ENCODE results near the gene RAB11FIP5.
"Not testable (repeated sequence)": the region's sequence is repeated elsewhere in the genome, so short reads cannot be mapped to it uniquely, and the experiment has no call there.

The RAB11FIP5 gene
- total RNA-seq: 9.8 to 18.2 (median 13.8) reads per million in 4 donors

- DNase-seq: peak; percentile 70 to 79 (median 76)
These were observed at the start of gene RAB11FIP5 for GRCh38 chr2:73112913-73113854. Gene RAB11FIP5 (minus strand): TSS chr2:73112948. CDS start chr2:73112777, 171 bp downstream.

GRCh38 chr2:73156539-73157124, 43.9 kb upstream of the RAB11FIP5 start:
- DNase-seq: peak in 2 of 5 donors; percentile 6 to 22

GRCh38 chr2:73142937-73143336, 30.2 kb upstream of the RAB11FIP5 start:
- DNase-seq: no peak

- no peak for DNase-seq
These were observed 29.1 kb upstream of the RAB11FIP5 start for GRCh38 chr2:73141896-73142295.

GRCh38 chr2:73135236-73135635, 22.5 kb upstream of the RAB11FIP5 start:
- DNase-seq: no peak

- no peak for DNase-seq
These were observed 21.7 kb upstream of the RAB11FIP5 start for GRCh38 chr2:73134471-73134870.

- no peak for DNase-seq
These were observed 20.9 kb upstream of the RAB11FIP5 start for GRCh38 chr2:73133566-73134197.

- DNase-seq: no peak
These were observed 19.1 kb upstream of the RAB11FIP5 start for GRCh38 chr2:73131807-73132206.

GRCh38 chr2:73130790-73131189, 18.0 kb upstream of the RAB11FIP5 start:
- no peak for DNase-seq

GRCh38 chr2:73128841-73129535, 16.2 kb upstream of the RAB11FIP5 start:
- no peak for DNase-seq

GRCh38 chr2:73122536-73122935, 9.8 kb upstream of the RAB11FIP5 start:
- DNase-seq: no peak

- not testable (repeated sequence) for DNase-seq
These were observed 7.0 kb upstream of the RAB11FIP5 start for GRCh38 chr2:73119611-73120239.

- no peak for DNase-seq
These were observed 4.7 kb upstream of the RAB11FIP5 start for GRCh38 chr2:73117441-73117840.

- DNase-seq: no peak
These were observed 3.6 kb upstream of the RAB11FIP5 start for GRCh38 chr2:73116182-73116960.

GRCh38 chr2:73114273-73114867, 1.6 kb upstream of the RAB11FIP5 start:
- DNase-seq: no peak

GRCh38 chr2:73112026-73112912, 479 bp downstream of the RAB11FIP5 start:
- peak in 1 of 5 donors; percentile 43 for DNase-seq

GRCh38 chr2:73111073-73112025, 1.4 kb downstream of the RAB11FIP5 start:
- peak in 1 of 5 donors; percentile 9 for DNase-seq

- no peak for DNase-seq
These were observed 2.3 kb downstream of the RAB11FIP5 start for GRCh38 chr2:73110168-73111072.
